Tibial artery (tissue), 4 donors: ENCODE data around the gene SPNS2.
A peak's percentile ranks its signal among the peaks of the same experiment; 100 is the strongest.

Source experiments
- DNase-seq, 2 donors: peaks; one replicate each; pipeline ENCODE4 v3.0.0-alpha.2; 2019
- H3K27ac ChIP-seq, 2 donors: fragments of 200-600 bp; sonication (generic) in 1 of 2; 1 replicate in 1 of 2; 2 replicates in 1 of 2; pipeline ENCODE4 v1.5.1; 2018 to 2019; ENCODE audit warnings: mild to moderate bottlenecking in 1 of 2
- H3K27me3 ChIP-seq, 2 donors: fragments of 200-600 bp; sonication (generic) in 1 of 2; one replicate each; pipeline versions ENCODE4 v1.5.1 to v1.6.0; 2016 to 2019
- H3K36me3 ChIP-seq, 3 donors: fragments of 200-600 bp; sonication (generic) in 2 of 3; one replicate each; pipeline ENCODE4 v1.5.1; 2016 to 2019; ENCODE audit warnings: mild to moderate bottlenecking in 2 of 3
- H3K4me1 ChIP-seq, 4 donors: fragments of 200-600 bp; sonication (generic) in 2 of 4; 1 replicate in 3 of 4; 2 replicates in 1 of 4; pipeline ENCODE4 v1.5.1; 2016 to 2019
- H3K4me3 ChIP-seq, 2 donors: fragments of 200-600 bp; sonication (generic) in 1 of 2; 1 replicate in 1 of 2; 2 replicates in 1 of 2; pipeline ENCODE4 v1.5.1; 2018 to 2019; ENCODE audit warnings: mild to moderate bottlenecking in 2 of 2
- H3K9me3 ChIP-seq, 3 donors: fragments of 200-600 bp; sonication (generic) in 1 of 3; one replicate each; pipeline ENCODE4 v1.5.1; 2016 to 2019
- intact Hi-C: fragments of 100-400 bp; cut with DNase I; formaldehyde crosslinking; loops from one replicate; pipeline ENCODE4 v1.15.0; 2023; ENCODE audit warnings: low total_unique reads
- TF ChIP-seq, protein P1 (sequence below), 2 experiments: fragments of 200-600 bp in 1 of 2; fragments of 450-650 bp in 1 of 2; IDR thresholded peaks; one replicate each; pipeline ENCODE4 v1.5.1; 2017 to 2019; ENCODE audit warnings: antibody characterized with exemption in 2 of 2, mild to moderate bottlenecking in 1 of 2, moderate library complexity in 1 of 2

The SPNS2 gene

GRCh38 chr17:4539025-4539424 lies 40.3 kb downstream of the SPNS2 start:
- intact Hi-C loops = no loop called here
- Histone ChIP-seq H3K27me3 (no peaks in the 10 kb centered on the region), H3K4me3 (no peak overlapping the region), H3K4me1 (peaks cover 10 to 65% (median 32%) of the 10 kb centered on the region in 4 donors), H3K36me3 (peaks cover 19 to 64% (median 55%) of the 10 kb centered on the region in 3 donors), H3K9me3 (no peaks in the 10 kb centered on the region), H3K27ac (peak overlapping the region in 1 of 2 donors; percentile 58)
- TF ChIP-seq, protein P1, sequence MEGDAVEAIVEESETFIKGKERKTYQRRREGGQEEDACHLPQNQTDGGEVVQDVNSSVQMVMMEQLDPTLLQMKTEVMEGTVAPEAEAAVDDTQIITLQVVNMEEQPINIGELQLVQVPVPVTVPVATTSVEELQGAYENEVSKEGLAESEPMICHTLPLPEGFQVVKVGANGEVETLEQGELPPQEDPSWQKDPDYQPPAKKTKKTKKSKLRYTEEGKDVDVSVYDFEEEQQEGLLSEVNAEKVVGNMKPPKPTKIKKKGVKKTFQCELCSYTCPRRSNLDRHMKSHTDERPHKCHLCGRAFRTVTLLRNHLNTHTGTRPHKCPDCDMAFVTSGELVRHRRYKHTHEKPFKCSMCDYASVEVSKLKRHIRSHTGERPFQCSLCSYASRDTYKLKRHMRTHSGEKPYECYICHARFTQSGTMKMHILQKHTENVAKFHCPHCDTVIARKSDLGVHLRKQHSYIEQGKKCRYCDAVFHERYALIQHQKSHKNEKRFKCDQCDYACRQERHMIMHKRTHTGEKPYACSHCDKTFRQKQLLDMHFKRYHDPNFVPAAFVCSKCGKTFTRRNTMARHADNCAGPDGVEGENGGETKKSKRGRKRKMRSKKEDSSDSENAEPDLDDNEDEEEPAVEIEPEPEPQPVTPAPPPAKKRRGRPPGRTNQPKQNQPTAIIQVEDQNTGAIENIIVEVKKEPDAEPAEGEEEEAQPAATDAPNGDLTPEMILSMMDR (IDR thresholded peaks at IDR 0.05) = no peak
- no peak for DNase-seq

- Histone ChIP-seq H3K9me3 (no peaks in the 10 kb centered on the region), H3K27me3 (no peaks in the 10 kb centered on the region), H3K36me3 (peaks cover 26 to 71% (median 62%) of the 10 kb centered on the region in 3 donors), H3K4me1 (peaks cover 10 to 58% (median 32%) of the 10 kb centered on the region in 4 donors), H3K4me3 (no peak overlapping the region), H3K27ac (no peak overlapping the region)
- TF ChIP-seq, protein P1 (IDR thresholded peaks at IDR 0.05) = no peak
- DNase-seq = no peak
- intact Hi-C loops = loop anchor here (10.0 kb wide), 1 partner anchor 115 kb away; no protein-coding TSS in a partner anchor
Measured at GRCh38 chr17:4539576-4540223, 41.0 kb downstream of the SPNS2 start.

DNA sequence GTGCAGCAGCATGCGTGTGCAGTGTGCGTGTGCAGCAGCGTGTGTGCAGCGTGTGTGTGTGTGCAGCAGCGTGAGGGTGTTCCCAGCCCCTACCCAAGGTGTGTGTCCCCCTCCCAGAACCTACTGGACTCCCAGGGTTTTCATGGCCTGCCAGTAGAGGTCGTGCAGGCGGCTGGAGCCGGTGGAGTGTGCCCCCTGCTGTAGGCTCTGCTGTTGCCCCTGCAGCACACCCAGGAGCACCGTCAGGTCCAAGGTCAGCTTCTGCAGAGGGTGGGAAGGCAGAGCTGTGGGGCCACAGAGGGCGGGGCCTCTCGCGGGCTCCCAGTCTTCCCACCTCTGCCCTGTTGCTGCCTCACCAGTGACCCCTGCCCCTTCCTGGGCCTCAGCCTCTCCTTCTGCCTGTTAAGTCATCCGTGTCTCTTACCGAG lies 41.6 kb downstream of the SPNS2 start:
- Histone ChIP-seq H3K4me1 (peaks cover 10 to 52% (median 32%) of the 10 kb centered on the region in 4 donors), H3K27me3 (no peaks in the 10 kb centered on the region), H3K4me3 (no peak overlapping the region), H3K36me3 (peaks cover 29 to 77% (median 66%) of the 10 kb centered on the region in 3 donors), H3K27ac (no peak overlapping the region), H3K9me3 (no peaks in the 10 kb centered on the region)
- no peak for DNase-seq
- TF ChIP-seq, protein P1 (IDR thresholded peaks at IDR 0.05) = no peak
- intact Hi-C loops = loop anchor here (10.0 kb wide), 1 partner anchor 115 kb away; no protein-coding TSS in a partner anchor

DNA sequence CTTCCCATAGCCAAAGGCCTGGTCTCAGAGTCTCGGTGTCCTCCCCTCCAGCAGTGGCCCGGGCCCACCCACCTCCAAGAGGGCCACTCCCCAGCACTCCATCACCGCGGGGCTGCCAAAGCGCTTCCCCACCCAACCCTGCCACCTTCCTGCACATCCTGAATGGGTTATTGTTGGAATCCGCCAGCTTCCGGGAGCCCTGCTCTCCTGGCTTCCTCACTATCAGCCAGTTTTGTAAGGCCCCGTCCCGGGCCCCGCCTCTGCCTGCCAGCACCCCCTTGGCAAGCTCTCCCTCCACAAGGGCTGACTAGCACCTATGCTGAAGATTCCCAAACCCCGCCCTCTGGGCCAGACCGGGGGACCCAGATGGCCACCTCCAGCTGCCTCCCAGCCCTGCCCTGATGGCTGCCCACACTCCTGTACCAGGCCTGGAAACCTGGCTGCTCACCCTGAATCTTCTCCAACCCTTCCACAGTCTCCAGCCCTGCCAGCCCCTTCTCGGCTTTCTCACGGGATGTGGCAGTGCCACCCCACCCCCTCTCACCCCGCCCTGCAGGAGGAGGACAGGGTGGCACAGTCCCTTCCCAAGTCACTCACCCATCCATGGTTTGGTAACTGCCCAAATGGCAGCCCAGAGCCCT lies 42.1 kb downstream of the SPNS2 start:
- H3K4me3 ChIP-seq = no peak overlapping the region
- intact Hi-C loops = loop anchor here (10.0 kb wide), 1 partner anchor 116 kb away; no protein-coding TSS in a partner anchor
- no peak overlapping the region for H3K27ac ChIP-seq
- peaks cover 10 to 48% (median 30%) of the 10 kb centered on the region in 4 donors for H3K4me1 ChIP-seq
- TF ChIP-seq, protein P1 (IDR thresholded peaks at IDR 0.05) = no peak
- peaks cover 34 to 82% (median 72%) of the 10 kb centered on the region in 3 donors for H3K36me3 ChIP-seq
- no peak for DNase-seq
- H3K27me3 ChIP-seq = no peaks in the 10 kb centered on the region
- no peaks in the 10 kb centered on the region for H3K9me3 ChIP-seq

DNA sequence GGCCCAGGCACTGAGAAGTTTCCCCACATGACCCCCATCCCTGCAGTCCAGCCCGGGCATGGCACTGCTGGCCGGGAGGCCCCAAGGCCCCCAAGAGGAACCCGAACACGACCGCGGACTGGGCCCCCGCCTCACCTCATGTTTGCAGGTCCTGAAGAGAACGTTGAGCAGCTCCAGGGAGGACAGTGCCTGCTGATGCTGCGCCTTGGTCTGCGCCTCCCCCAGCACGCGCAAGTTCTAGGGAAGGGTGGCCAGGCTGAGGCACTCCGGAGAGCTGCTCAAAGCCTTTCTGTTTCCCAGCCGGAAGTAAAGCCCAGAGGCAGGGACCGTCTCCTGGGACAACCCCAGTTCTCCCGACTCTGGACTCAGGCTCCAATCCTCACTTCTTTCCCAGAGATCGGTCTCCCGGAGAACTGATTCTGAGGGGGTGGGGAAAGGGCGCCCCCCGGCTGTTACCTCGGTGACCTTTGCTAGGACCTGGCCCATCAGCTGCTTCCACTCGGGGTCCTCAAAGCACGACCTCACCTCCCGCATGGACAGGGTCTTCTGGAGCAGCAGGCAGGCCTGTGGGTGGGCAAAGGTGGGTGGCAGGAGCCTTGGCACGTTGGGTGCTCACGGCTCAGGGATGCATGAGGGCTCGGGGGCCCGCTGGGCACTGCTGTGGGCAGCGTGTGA lies 42.8 kb downstream of the SPNS2 start:
- H3K27me3 ChIP-seq = no peaks in the 10 kb centered on the region
- no peak for DNase-seq
- TF ChIP-seq, protein P1 (IDR thresholded peaks at IDR 0.05) = no peak
- H3K27ac ChIP-seq = no peak overlapping the region
- intact Hi-C loops = loop anchor here (10.0 kb wide), 1 partner anchor 117 kb away; no protein-coding TSS in a partner anchor
- peaks cover 10 to 41% (median 24%) of the 10 kb centered on the region in 4 donors for H3K4me1 ChIP-seq
- H3K36me3 ChIP-seq = peaks cover 35 to 89% (median 76%) of the 10 kb centered on the region in 3 donors
- no peak overlapping the region for H3K4me3 ChIP-seq
- no peaks in the 10 kb centered on the region for H3K9me3 ChIP-seq
